ENCODE results near the gene ARHGEF38.

DNA sequence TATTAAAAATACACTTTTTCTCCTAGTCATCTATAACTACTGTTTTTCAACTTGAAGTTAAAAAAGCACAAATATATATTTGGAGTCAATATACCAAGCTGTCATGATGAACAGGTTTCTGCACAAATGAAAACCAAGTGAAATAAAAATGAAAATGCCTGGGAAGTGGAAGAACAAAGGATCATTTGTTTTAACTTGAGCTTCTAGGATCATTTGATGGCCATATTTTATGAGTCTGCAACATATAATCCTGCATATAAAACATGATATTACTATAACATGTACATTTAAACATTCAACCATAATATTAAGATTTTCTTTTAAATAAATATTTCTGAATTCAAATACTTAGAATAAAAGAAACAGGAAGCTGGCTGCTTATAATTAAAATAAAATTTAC is 8.5 kb upstream of the ARHGEF38 start:
- TF ChIP-seq, protein P1, sequence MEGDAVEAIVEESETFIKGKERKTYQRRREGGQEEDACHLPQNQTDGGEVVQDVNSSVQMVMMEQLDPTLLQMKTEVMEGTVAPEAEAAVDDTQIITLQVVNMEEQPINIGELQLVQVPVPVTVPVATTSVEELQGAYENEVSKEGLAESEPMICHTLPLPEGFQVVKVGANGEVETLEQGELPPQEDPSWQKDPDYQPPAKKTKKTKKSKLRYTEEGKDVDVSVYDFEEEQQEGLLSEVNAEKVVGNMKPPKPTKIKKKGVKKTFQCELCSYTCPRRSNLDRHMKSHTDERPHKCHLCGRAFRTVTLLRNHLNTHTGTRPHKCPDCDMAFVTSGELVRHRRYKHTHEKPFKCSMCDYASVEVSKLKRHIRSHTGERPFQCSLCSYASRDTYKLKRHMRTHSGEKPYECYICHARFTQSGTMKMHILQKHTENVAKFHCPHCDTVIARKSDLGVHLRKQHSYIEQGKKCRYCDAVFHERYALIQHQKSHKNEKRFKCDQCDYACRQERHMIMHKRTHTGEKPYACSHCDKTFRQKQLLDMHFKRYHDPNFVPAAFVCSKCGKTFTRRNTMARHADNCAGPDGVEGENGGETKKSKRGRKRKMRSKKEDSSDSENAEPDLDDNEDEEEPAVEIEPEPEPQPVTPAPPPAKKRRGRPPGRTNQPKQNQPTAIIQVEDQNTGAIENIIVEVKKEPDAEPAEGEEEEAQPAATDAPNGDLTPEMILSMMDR (IDR thresholded peaks at IDR 0.05) = no peak
- no peak for TF ChIP-seq POLR2A (IDR thresholded peaks at IDR 0.05)

Data from uterus (tissue), 2 donors.